Endothelial cell of umbilical vein (primary cell): ENCODE data around the gene DSE. TPM values are rescaled to one million over a fixed set of nuclear protein-coding genes. Genes with fewer than 3 reads are reported as not detected.
"Not testable (repeated sequence)": the region's sequence is repeated elsewhere in the genome, so short reads cannot be mapped to it uniquely, and the experiment has no call there.

Source experiments
- Bru-seq: library from RNA; stranded (reverse); fragments of 400-500 nt; gene quantifications from one replicate; lab custom pipeline; 2021; lab: Mats Ljungman, UMichigan
- BruChase-seq, 2 experiments: library from RNA; stranded (reverse); fragments of 400-500 nt; gene quantifications; one replicate each; lab custom pipeline; 2021; lab: Mats Ljungman, UMichigan
- BruUV-seq: library from RNA; stranded (reverse); fragments of 400-500 nt; replicated peaks from 2 replicates; lab custom pipeline; 2021; lab: Mats Ljungman, UMichigan
- CTCF ChIA-PET: fragments of 300-600, 350-600 bp; sonication (Branson Sonifier 250); formaldehyde crosslinking; loops from one replicate; lab custom pipeline; 2021; ENCODE audit warnings: antibody characterized with exemption, inconsistent platforms; lab: Charles Lee
- POLR2A ChIA-PET: fragments of 300-600, 350-600 bp; sonication (Branson Sonifier 250); formaldehyde crosslinking; loops from one replicate; lab custom pipeline; 2021; ENCODE audit warnings: antibody characterized with exemption, inconsistent platforms; lab: Charles Lee
- DNase-seq: peaks from one replicate; pipeline ENCODE4 v3.0.0-alpha.2; 2011; ENCODE audit warnings: low read depth, low spot score
- FAIRE-seq: peaks from 2 replicates; lab custom pipeline; 2011; peaks lifted over from hg19 to GRCh38; lab: Jason Lieb, UNC
- H2AFZ ChIP-seq: 2 replicates; pipeline ENCODE4 v1.6.0; 2012; ENCODE audit warnings: low read depth, low read length, control low read depth, inconsistent platforms
- H3K27ac ChIP-seq: 2 replicates; pipeline ENCODE4 v1.5.1; 2011; ENCODE audit warnings: low read depth, mild to moderate bottlenecking, control low read depth, low read length, moderate library complexity; ENCODE audit not compliant: insufficient read depth
- H3K27me3 ChIP-seq, 2 experiments: 2 replicates each; pipeline versions ENCODE4 v1.6.0 to v1.6.1; 2011; ENCODE audit warnings: low read length in 2 of 2, mixed read lengths in 1 of 2; ENCODE audit not compliant: control insufficient read depth in 2 of 2, insufficient read depth in 2 of 2
- H3K36me3 ChIP-seq, 2 experiments: 2 replicates in 1 of 2; 3 replicates in 1 of 2; pipeline ENCODE4 v1.5.1; 2011; ENCODE audit warnings: low read length in 2 of 2, mild to moderate bottlenecking in 1 of 2, moderate library complexity in 1 of 2; ENCODE audit not compliant: control insufficient read depth in 2 of 2, insufficient read depth in 2 of 2; ENCODE audit errors: extremely low read depth in 1 of 2
- H3K4me1 ChIP-seq: 3 replicates; pipeline ENCODE4 v1.5.1; 2011; ENCODE audit warnings: mild to moderate bottlenecking, low read length; ENCODE audit not compliant: control insufficient read depth, insufficient read depth; ENCODE audit errors: extremely low read depth
- H3K4me2 ChIP-seq: 2 replicates; pipeline ENCODE4 v1.6.1; 2011; ENCODE audit warnings: low read length, control low read depth, mixed read lengths; ENCODE audit not compliant: insufficient read depth
- H3K4me3 ChIP-seq, 3 experiments: fragments of 200-600 bp in 1 of 3; sonication (generic), shearing (Covaris generic) in 1 of 3; replicated peaks in 1 of 3; 2 replicates each; pipeline ENCODE4 v1.5.1; 2011 to 2016; ENCODE audit warnings: control low read depth in 3 of 3, low read length in 3 of 3, mild to moderate bottlenecking in 2 of 3, inconsistent platforms in 1 of 3, low read depth in 1 of 3, moderate library complexity in 1 of 3; ENCODE audit not compliant: insufficient read depth in 1 of 3
- H3K79me2 ChIP-seq: 2 replicates; pipeline ENCODE4 v1.6.0; 2012; ENCODE audit warnings: low read length, inconsistent platforms; ENCODE audit not compliant: control insufficient read depth, insufficient read depth
- H3K9ac ChIP-seq: replicated peaks from 2 replicates; pipeline ENCODE3; 2011; ENCODE audit warnings: low read length, control low read depth; ENCODE audit not compliant: insufficient read depth; ENCODE audit errors: extremely low read depth
- H3K9me1 ChIP-seq: replicated peaks from 3 replicates; pipeline ENCODE4 v1.6.0; 2011; ENCODE audit warnings: mild to moderate bottlenecking, low read length; ENCODE audit not compliant: control insufficient read depth, insufficient read depth; ENCODE audit errors: extremely low read depth
- H3K9me3 ChIP-seq: replicated peaks from 2 replicates; pipeline ENCODE4 v1.5.1; 2012; ENCODE audit warnings: low read length, inconsistent platforms; ENCODE audit not compliant: control insufficient read depth, insufficient read depth
- H4K20me1 ChIP-seq: replicated peaks from 2 replicates; pipeline ENCODE3; 2011; ENCODE audit warnings: mild to moderate bottlenecking, low read length; ENCODE audit not compliant: control insufficient read depth, insufficient read depth; ENCODE audit errors: extremely low read depth
- MYC ChIP-seq: IDR thresholded peaks from one replicate; pipeline ENCODE4 v1.6.1; 2011; ENCODE audit warnings: mild to moderate bottlenecking, low read depth, low read length
- POLR2A ChIP-seq: IDR thresholded peaks from 2 replicates; pipeline ENCODE4 v1.6.1; 2012; ENCODE audit warnings: low read depth, mild to moderate bottlenecking, control low read depth, low read length
- POLR2AphosphoS5 ChIP-seq: IDR thresholded peaks from 2 replicates; pipeline ENCODE4 v1.6.1; 2012; ENCODE audit warnings: low read depth, mild to moderate bottlenecking, control low read depth, low read length, moderate library complexity; ENCODE audit not compliant: insufficient read depth
- dilution Hi-C: fragments of 300-500 bp; cut with MboI; formaldehyde crosslinking; loops from one replicate; pipeline ENCODE4 v1.15.0; 2019; ENCODE audit warnings: low sequenced_read_pairs; ENCODE audit not compliant: extremely low pct_ligation_motif_present
- intact Hi-C: fragments of 100-400 bp; cut with micrococcal nuclease; formaldehyde crosslinking; loops from one replicate; pipeline ENCODE4 v1.10.0; 2022
- long read RNA-seq: library from polyadenylated mRNA; stranded (forward); transcript quantifications from one replicate; pipeline ENCODE4 v2.0.0, GENCODE V29; 2021
- polyA minus RNA-seq, 3 experiments: library from RNA; depleted of rRNA, polyadenylated mRNA; stranded (reverse); fragments of >200 nt; gene quantifications; 1 replicate in 1 of 3; 2 replicates in 2 of 3; pipeline ENCODE4 v1.2.3, GENCODE V29; 2011
- polyA plus RNA-seq, 4 experiments: library from polyadenylated mRNA; depleted of rRNA in 3 of 4; stranded (reverse) in 3 of 4; unstranded in 1 of 4; fragments of >200 nt; gene quantifications; 2 replicates each; pipeline versions ENCODE4 v1.2.1 to v1.2.3, GENCODE V29; 2011 to 2012; ENCODE audit warnings: missing spikeins in 1 of 4
- total RNA-seq: library from RNA; stranded (reverse); gene quantifications from 2 replicates; pipeline ENCODE4 v1.2.3, GENCODE V29; 2021

The DSE gene
- total RNA-seq (25.0 and 31.3 TPM in 2 replicates), polyA plus RNA-seq (12.0 and 16.0 TPM in 2 replicates), polyA minus RNA-seq (38.6 and 43.0 TPM in 2 replicates), Bru-seq, nascent RNA (percentile 53 among the genes with signal in this experiment), BruChase-seq, experiment 1, labeled RNA remaining after a 6-hour chase (percentile 55 among the genes with signal in this experiment), BruChase-seq, experiment 2, labeled RNA remaining after a 2-hour chase (percentile 48 among the genes with signal in this experiment)
- 11.3 TPM in 2 replicates for polyA plus RNA-seq (2011; cell fraction: cytosol; rRNA removed)
- 17.0 and 18.4 TPM in 2 replicates for polyA plus RNA-seq (2011; cell fraction: nucleus; rRNA removed)
- polyA plus RNA-seq (2012): 12.4 and 14.3 TPM in 2 replicates
- 0.61 TPM for polyA minus RNA-seq (2011; cell fraction: cytosol; rRNA and poly(A)+ RNA removed)
- 36.8 and 51.9 TPM in 2 replicates for polyA minus RNA-seq (2011; cell fraction: nucleus; rRNA and poly(A)+ RNA removed)
- long read RNA-seq, full-length matches to known transcripts: 13 of 172 reads
- long read RNA-seq, partial matches to known transcripts: 6 of 172 reads
- long read RNA-seq, other reads (novel, unspliced or antisense): 153 of 172 reads

DNA sequence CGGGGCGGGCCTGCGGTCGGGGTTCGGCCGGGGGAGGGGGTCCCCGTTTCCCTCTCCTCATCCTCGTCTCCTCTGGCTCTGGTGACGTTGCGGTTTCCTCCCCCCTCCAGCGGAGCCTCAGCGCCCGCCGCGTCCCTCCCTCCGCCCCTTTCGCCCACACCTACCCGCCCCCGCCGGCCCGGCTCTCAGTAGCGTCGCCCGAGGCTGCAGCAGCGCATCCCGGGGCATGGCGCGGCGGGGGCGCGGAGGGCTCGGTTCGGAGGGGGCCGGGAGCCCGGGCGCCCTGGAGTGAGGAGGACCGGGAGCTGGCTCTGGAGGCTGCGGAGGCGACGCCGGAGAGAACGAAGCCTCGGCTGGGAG lies at the start of gene DSE:
DSE (plus strand) TSS at position 188 of the 360 bp plus-strand sequence. CDS start 28,304 bp downstream, outside the sequence.
- Histone ChIP-seq H3K79me2 (no peaks in the 10 kb centered on the region), H3K36me3 (no peaks in the 10 kb centered on the region), H3K27me3 (no peaks in the 10 kb centered on the region), H3K4me3 (peak within 1 kb of the TSS; percentile 71 to 82 (median 81)), H3K9ac (peak within 1 kb of the TSS; percentile 48), H3K4me2 (peak within 1 kb of the TSS; percentile 95), H4K20me1 (no peaks in the 10 kb centered on the region), H2AFZ (peak within 1 kb of the TSS; percentile 48), H3K9me1 (no peaks in the 10 kb centered on the region), H3K4me1 (peaks cover 6% of the 10 kb centered on the region), H3K9me3 (no peaks in the 10 kb centered on the region), H3K27ac (peak within 1 kb of the TSS; percentile 32)
- intact Hi-C loops (loop anchor here (1.0 to 5.0 kb wide), 6 partner anchors 16 to 202 kb away; partner anchors contain the start of genes CALHM5 and RWDD1), dilution Hi-C loops (no loop called here)
- ChIA-PET POLR2A (interaction anchor here (1.2 to 1.4 kb wide), 2 partner anchors 19 to 141 kb away, joined by 3 read pairs; no protein-coding TSS in a partner anchor), CTCF (interaction anchor here (1.2 to 2.2 kb wide), 8 partner anchors 46 to 190 kb away, joined by 4 to 26 read pairs (median 6); partner anchors contain the start of gene CALHM5)
- FAIRE-seq: peak; percentile 67
- BruUV-seq: no TSS peak
- TF ChIP-seq POLR2A (peak; percentile 36), MYC (no peak), POLR2AphosphoS5 (peak; percentile 55)
- peak; percentile 81 for DNase-seq

DNA sequence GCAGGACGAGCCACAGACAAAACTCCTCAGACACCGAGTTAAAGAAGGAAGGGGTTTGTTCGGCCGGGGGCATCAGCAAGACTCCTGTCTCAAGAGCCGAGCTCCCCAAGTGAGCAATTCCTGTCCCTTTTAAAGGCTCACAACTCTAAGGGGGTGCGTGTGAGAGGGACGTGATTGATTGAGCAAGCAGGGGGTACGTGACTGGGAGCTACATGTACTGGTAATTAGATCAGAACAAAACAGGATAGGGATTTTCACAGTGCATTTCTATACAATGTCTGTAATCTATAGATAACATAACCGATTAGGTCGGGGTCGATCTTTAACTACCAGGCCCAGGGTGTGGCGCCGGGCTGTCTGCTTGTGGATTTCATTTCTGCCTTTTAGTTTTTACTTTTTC lies 48.8 kb upstream of the DSE start:
- H2AFZ ChIP-seq, H3K79me2 ChIP-seq, H3K4me2 ChIP-seq, H3K9me1 ChIP-seq, H3K36me3 ChIP-seq, H3K9ac ChIP-seq, intact Hi-C loops, POLR2A ChIA-PET, H3K27ac ChIP-seq, BruUV-seq, H3K9me3 ChIP-seq, H4K20me1 ChIP-seq, H3K4me1 ChIP-seq, dilution Hi-C loops, DNase-seq, H3K4me3 ChIP-seq, FAIRE-seq, H3K27me3 ChIP-seq: not testable (repeated sequence)
- CTCF ChIA-PET: interaction anchor here (2.1 kb wide), 1 partner anchor 190 kb away, joined by 7 read pairs; the partner anchor contains the start of gene CALHM5
